ENCODE results near the gene LHX2.

GRCh38 chr9:124079176-124079925 is 67.8 kb downstream of the LHX2 start:
- TF ChIP-seq GATA3 (IDR thresholded peaks at IDR 0.05; ENCODE audit: low read depth, low read length) (no peak), GATA2 (IDR thresholded peaks at IDR 0.05; ENCODE audit: low read depth, low read length) (no peak)

Measured in SH-SY5Y (cell line).